Measurements from ENCODE around the gene LRP3. TPM values are rescaled to one million over a fixed set of nuclear protein-coding genes. Genes with fewer than 3 reads are reported as not detected.

Gene LRP3
- total RNA-seq, 1 donor from 2014 or later, result 13.3 TPM

GRCh38 chr19:33201886-33202545, 7.9 kb downstream of the LRP3 start:
- Histone ChIP-seq H4K20me1 (ENCODE audit: insufficient read depth, low read length) (peaks cover 19% of the 10 kb centered on the region), H3K79me2 (ENCODE audit: insufficient read depth, low read length) (no peaks in the 10 kb centered on the region), H3K4me3 (ENCODE audit: insufficient read depth, low read depth, low read length) (no peak overlapping the region), H3K27me3 (ENCODE audit: insufficient read depth, low read length) (no peaks in the 10 kb centered on the region), H3K4me2 (ENCODE audit: low read length) (no peak overlapping the region), H3K27ac (ENCODE audit: low read depth, low read length) (no peak overlapping the region), H2AFZ (ENCODE audit: low read depth, low read length) (no peak overlapping the region), H3K9ac (ENCODE audit: low read length) (no peak overlapping the region), H3K36me3 (ENCODE audit: insufficient read depth, low read length) (no peaks in the 10 kb centered on the region), H3K4me1 (ENCODE audit: insufficient read depth, low read length) (no peaks in the 10 kb centered on the region), H3K9me3 (ENCODE audit: insufficient read depth, low read depth, low read length) (no peaks in the 10 kb centered on the region)
- Mint-ChIP-seq H3K4me3 (ENCODE audit: unreplicated experiment) (no peak overlapping the region), H3K27me3 (ENCODE audit: low read depth, unreplicated experiment) (peaks cover 16% of the 10 kb centered on the region), H3K4me1 (ENCODE audit: low read depth, unreplicated experiment) (peaks cover 2% of the 10 kb centered on the region), H3K27ac (ENCODE audit: unreplicated experiment) (no peak overlapping the region), H3K36me3 (ENCODE audit: low read depth, unreplicated experiment) (no peaks in the 10 kb centered on the region), H3K9me3 (ENCODE audit: unreplicated experiment) (no peaks in the 10 kb centered on the region)
- no peak for DNase-seq (ENCODE audit: low read depth)
- TF ChIP-seq EZH2 (IDR thresholded peaks at IDR 0.05; ENCODE audit: insufficient read depth, low read length), result no peak
- TF ChIP-seq, protein P1, sequence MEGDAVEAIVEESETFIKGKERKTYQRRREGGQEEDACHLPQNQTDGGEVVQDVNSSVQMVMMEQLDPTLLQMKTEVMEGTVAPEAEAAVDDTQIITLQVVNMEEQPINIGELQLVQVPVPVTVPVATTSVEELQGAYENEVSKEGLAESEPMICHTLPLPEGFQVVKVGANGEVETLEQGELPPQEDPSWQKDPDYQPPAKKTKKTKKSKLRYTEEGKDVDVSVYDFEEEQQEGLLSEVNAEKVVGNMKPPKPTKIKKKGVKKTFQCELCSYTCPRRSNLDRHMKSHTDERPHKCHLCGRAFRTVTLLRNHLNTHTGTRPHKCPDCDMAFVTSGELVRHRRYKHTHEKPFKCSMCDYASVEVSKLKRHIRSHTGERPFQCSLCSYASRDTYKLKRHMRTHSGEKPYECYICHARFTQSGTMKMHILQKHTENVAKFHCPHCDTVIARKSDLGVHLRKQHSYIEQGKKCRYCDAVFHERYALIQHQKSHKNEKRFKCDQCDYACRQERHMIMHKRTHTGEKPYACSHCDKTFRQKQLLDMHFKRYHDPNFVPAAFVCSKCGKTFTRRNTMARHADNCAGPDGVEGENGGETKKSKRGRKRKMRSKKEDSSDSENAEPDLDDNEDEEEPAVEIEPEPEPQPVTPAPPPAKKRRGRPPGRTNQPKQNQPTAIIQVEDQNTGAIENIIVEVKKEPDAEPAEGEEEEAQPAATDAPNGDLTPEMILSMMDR (IDR thresholded peaks at IDR 0.05; ENCODE audit: insufficient read depth, low read depth, low read length), result no peak
- FAIRE-seq, result no peak

- H3K4me2 ChIP-seq (ENCODE audit: low read length), result no peak overlapping the region
Measured at GRCh38 chr19:33202546-33203507, 8.7 kb downstream of the LRP3 start.

More at GRCh38 chr19:33202546-33203507, 8.7 kb downstream of the LRP3 start:
- Histone ChIP-seq H3K4me1 (ENCODE audit: insufficient read depth, low read length) (no peaks in the 10 kb centered on the region), H3K9ac (ENCODE audit: low read length) (no peak overlapping the region), H3K36me3 (ENCODE audit: insufficient read depth, low read length) (no peaks in the 10 kb centered on the region), H3K9me3 (ENCODE audit: insufficient read depth, low read depth, low read length) (no peaks in the 10 kb centered on the region), H3K27ac (ENCODE audit: low read depth, low read length) (no peak overlapping the region), H2AFZ (ENCODE audit: low read depth, low read length) (no peak overlapping the region), H3K27me3 (ENCODE audit: insufficient read depth, low read length) (no peaks in the 10 kb centered on the region), H3K4me3 (ENCODE audit: insufficient read depth, low read depth, low read length) (no peak overlapping the region), H4K20me1 (ENCODE audit: insufficient read depth, low read length) (peaks cover 19% of the 10 kb centered on the region), H3K79me2 (ENCODE audit: insufficient read depth, low read length) (no peaks in the 10 kb centered on the region)
- Mint-ChIP-seq H3K4me1 (ENCODE audit: low read depth, unreplicated experiment) (peaks cover 2% of the 10 kb centered on the region), H3K4me3 (ENCODE audit: unreplicated experiment) (no peak overlapping the region), H3K9me3 (ENCODE audit: unreplicated experiment) (no peaks in the 10 kb centered on the region), H3K36me3 (ENCODE audit: low read depth, unreplicated experiment) (no peaks in the 10 kb centered on the region), H3K27me3 (ENCODE audit: low read depth, unreplicated experiment) (peaks cover 12% of the 10 kb centered on the region), H3K27ac (ENCODE audit: unreplicated experiment) (no peak overlapping the region)
- TF ChIP-seq, protein P1 (IDR thresholded peaks at IDR 0.05; ENCODE audit: insufficient read depth, low read depth, low read length), result no peak
- no peak for TF ChIP-seq EZH2 (IDR thresholded peaks at IDR 0.05; ENCODE audit: insufficient read depth, low read length)
- DNase-seq (ENCODE audit: low read depth) (no peak), FAIRE-seq (no peak)

All from astrocyte (in vitro differentiated cells and primary cell).